D721Med (cell line): ENCODE results near the gene MSMP.
A peak's percentile ranks its signal among the peaks of the same experiment; 100 is the strongest.

ENCODE experiments used
- DNase-seq: peaks from one replicate; pipeline ENCODE4 v3.0.0; 2011; ENCODE audit warnings: low spot score; ENCODE audit not compliant: insufficient read length
- FAIRE-seq: peaks from 2 replicates; lab custom pipeline; 2011; peaks lifted over from hg19 to GRCh38; lab: Jason Lieb, UNC
- TF ChIP-seq, protein P1 (sequence below): IDR thresholded peaks from 2 replicates; pipeline ENCODE4 v1.5.1; 2012; ENCODE audit warnings: mild to moderate bottlenecking, control low read depth; ENCODE audit not compliant: insufficient read depth; ENCODE audit errors: missing control alignments

The MSMP gene

DNA sequence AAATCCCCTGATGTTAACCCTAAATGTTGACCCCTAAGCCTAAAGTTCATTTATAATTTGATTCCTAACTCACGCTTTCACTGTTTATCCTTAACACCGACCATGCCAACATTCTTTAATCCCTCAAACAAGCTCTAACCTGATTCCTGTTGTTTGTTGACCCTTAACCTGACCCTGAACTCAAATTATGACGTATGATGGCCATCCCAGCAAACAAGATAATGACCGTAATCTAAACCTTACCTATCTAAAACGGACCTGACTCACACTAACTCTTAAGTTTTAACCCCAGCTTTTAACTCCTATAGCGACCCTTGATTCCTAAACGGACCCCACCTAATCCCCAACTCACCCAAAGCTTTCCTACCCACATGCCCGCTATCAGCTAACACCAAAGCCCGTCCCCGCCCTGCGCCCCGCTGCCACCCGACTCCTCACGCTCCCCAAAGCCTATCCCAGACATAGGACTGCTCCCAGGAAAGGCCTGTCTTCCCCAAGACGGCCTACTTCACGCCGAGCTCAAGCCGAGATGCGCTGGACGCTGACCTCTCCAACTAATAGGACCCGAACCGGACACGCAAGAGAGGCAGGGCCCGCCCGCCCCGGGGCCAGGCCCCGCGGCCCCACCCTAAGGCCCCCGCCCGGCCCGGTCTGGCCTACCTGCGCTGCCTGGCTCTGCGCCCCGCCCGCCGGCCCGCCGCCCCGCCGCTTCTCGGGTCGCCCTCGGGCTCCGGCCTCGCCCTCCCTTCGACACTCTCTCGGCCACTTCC lies 22.5 kb downstream of the MSMP start:
- DNase-seq, result no peak
- TF ChIP-seq, protein P1, sequence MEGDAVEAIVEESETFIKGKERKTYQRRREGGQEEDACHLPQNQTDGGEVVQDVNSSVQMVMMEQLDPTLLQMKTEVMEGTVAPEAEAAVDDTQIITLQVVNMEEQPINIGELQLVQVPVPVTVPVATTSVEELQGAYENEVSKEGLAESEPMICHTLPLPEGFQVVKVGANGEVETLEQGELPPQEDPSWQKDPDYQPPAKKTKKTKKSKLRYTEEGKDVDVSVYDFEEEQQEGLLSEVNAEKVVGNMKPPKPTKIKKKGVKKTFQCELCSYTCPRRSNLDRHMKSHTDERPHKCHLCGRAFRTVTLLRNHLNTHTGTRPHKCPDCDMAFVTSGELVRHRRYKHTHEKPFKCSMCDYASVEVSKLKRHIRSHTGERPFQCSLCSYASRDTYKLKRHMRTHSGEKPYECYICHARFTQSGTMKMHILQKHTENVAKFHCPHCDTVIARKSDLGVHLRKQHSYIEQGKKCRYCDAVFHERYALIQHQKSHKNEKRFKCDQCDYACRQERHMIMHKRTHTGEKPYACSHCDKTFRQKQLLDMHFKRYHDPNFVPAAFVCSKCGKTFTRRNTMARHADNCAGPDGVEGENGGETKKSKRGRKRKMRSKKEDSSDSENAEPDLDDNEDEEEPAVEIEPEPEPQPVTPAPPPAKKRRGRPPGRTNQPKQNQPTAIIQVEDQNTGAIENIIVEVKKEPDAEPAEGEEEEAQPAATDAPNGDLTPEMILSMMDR, result no peak
- FAIRE-seq, result no peak

DNA sequence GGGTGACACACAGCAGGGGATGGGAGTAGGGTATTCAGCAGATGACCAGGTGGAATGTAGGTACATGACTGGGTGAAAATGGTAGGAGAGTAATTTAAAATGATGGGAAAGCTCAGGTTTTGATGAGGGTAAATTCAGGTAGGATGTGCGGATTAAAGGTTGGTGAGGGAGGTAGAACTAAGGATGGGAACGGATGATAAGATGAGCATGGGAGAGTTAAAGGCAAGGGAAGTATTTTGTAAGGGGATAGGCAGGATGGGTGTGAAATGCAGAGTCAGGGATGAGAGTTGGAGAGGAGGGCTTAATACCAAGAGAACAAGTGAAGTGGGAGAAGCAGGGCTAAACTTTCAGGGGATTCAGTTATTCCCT lies 23.6 kb downstream of the MSMP start:
- FAIRE-seq (no peak), DNase-seq (no peak)
- TF ChIP-seq, protein P1, result no peak

DNA sequence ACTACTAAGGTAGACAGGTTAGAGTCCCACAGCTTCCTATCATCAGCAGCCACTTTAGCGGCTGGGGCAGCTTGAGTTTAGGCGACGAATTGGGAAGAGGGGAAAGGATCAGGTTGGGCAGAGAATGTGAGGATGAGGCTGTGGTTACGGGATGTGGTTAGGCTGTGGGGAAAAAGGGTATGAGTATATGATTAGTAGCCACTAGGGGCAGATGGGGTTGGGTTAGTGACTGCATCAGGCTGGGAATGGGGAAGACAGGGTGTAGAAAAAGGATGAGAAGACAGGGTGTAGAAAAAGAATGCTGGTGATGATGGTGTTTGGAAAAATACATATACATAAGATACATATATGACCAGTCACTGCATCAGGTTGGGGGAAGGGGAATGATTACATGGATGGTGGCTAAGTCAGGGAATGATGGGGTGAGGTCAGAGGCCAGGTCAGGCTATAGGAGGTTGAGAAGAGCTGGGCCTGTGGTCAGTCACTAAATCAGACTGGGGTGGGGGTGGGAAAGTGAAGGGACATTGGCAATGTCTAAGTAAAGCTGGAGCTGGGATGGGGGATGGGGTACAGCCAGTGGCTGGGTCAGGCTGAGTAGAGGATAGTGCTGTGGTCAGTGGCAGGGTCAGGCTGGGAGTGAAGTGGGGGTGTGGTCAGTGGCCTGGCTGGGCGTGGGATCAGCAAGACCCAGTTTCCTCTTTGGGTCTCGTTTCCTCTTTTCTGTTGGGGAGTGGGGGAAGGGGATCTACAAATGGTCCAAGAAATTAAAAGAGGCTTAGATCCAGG lies 24.2 kb downstream of the MSMP start:
- TF ChIP-seq, protein P1, result peak; percentile 33
- DNase-seq, result peak; percentile 51
- FAIRE-seq, result no peak

DNA sequence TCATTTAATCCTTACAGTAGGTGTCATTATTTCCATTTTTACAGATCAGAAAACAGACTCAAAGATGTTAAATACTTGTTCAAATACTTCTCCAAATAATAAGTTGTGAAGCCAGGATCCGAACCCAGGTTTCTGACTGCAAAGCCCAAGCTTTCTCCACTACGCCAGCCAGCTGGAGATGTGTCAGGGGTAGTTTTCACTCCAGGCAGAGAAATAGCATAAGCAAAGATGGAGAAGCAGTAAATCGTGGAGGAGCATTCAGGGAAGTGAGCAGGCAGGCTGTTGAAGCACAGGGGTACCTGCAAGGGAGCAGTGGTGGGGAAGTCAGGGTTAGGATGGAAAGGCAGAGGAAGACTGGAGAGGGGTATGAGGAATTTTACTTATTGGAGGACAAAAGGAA lies 25.0 kb downstream of the MSMP start:
- TF ChIP-seq, protein P1, result no peak
- no peak for FAIRE-seq
- no peak for DNase-seq

DNA sequence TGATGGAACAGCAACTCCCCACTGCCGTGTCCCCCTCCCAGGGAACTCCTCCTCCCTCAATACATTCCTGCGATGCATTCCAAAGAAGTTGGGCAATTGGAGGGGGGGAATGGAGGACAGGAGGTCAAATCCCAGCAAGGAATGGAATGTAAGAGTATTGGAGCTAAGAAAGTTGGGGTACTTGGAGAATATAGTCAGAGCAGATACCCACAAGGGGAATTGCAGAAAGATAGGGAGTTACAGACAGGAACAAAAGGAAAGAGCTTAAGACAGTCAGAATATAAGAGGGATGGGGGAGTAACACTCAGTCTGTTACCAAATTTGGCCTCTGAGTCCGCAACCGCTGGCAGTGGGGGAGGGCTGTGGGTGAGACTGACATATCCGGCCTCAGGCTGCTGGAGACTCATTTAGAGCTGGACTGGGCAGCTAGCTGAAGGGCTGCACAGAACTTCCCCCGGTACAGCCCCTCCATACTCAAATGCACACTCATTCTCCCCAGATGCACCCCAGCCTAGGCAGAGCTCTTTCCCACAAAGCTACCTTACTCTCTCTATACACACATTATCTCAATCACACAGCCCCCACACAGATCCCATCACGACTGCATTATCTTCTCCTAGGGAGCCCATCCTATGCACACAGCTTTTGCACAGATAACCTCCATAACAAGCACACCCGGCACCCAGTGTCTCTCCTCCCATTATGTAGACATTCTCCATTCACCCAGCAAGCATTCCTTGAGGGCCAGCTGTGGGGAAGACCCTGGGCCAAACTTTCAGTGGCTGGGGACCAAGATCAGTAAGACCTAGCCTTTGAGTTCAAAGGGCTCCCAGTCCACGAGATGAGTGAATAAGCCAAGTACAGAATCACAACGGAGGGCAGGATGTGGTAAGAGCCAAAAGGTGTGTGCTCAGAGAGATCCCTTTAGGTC lies 25.8 kb downstream of the MSMP start:
- DNase-seq (no peak), FAIRE-seq (no peak)
- TF ChIP-seq, protein P1, result no peak

DNA sequence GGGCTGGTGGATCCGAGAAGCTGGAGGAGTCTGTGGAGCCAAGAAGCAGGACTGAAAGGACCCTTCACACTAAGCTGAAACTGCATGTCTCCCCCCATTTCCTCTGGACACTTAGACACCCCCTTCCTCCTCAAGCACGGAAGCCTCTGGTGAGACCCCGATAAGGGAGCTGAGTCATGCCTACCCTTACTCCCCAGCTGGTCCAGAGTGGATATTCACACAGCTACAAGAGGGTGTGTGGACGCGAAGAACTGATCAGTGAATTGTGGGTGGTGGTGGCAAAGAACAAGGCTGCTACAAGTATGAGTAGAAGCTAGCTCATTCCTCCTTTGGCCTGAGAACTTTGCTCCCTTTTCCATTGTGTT lies 26.4 kb downstream of the MSMP start:
- DNase-seq, result no peak
- no peak for FAIRE-seq
- TF ChIP-seq, protein P1, result no peak
